ENCODE measurements around the gene IQSEC1.
A peak's percentile ranks its signal among the peaks of the same experiment; 100 is the strongest.

The IQSEC1 gene

DNA sequence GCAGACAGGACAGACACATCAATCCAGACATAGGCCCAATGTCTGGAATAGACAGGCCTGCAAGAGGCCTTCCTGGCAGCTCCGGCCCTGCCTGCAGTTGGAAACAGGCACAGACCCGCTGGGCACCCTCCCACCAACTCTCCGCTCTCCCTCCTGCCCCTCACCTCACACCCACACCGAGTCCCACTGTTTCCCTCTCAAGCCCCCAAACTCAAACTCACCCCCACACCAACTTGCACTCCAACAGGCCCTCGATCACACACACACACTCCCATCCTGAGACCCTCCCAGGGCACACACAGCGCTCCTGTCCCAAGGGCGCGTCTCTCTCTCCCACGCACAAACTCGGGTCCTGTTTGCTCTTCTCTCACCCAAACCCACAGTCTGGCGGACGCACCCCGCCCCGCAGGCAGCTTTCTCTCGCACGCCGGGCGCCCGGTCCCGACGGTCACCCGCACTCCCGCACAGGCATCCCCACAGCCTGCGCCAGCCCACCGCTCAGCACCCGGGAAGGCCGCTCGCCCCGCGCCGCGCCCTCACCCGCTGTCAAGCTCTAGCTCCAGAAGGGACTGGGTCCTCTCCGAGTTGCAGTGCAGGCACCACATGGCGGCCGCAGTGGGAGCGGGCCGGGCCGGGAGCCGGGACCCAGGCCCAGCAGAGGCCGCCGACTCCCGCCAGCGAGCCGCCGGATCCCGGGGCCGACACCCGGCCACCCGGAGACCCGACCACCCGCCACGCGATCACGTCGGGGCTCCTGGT is 106.2 kb downstream of the IQSEC1 start:
- peak overlapping the region; percentile 77 for H3K4me3 ChIP-seq (ENCODE audit: low read length)
- WGBS, result 6% methylated on average over 56 of the region's 56 CpGs
- H3K4me1 ChIP-seq (ENCODE audit: insufficient read depth, low read length), result peaks cover 6% of the 10 kb centered on the region; the same call in 1 of the 2 replicates
- H3K9ac ChIP-seq (ENCODE audit: low read depth, low read length), result peak overlapping the region; percentile 83
- H3K36me3 ChIP-seq (ENCODE audit: insufficient read depth, low read length), result no peaks in the 10 kb centered on the region
- no peak overlapping the region for H3K27ac ChIP-seq (ENCODE audit: low read depth, low read length)
- peaks cover 11% of the 10 kb centered on the region for H3K27me3 ChIP-seq (ENCODE audit: insufficient read depth, low read length)
- no peaks in the 10 kb centered on the region for H3K9me3 ChIP-seq (ENCODE audit: insufficient read depth, low read depth, low read length)

DNA sequence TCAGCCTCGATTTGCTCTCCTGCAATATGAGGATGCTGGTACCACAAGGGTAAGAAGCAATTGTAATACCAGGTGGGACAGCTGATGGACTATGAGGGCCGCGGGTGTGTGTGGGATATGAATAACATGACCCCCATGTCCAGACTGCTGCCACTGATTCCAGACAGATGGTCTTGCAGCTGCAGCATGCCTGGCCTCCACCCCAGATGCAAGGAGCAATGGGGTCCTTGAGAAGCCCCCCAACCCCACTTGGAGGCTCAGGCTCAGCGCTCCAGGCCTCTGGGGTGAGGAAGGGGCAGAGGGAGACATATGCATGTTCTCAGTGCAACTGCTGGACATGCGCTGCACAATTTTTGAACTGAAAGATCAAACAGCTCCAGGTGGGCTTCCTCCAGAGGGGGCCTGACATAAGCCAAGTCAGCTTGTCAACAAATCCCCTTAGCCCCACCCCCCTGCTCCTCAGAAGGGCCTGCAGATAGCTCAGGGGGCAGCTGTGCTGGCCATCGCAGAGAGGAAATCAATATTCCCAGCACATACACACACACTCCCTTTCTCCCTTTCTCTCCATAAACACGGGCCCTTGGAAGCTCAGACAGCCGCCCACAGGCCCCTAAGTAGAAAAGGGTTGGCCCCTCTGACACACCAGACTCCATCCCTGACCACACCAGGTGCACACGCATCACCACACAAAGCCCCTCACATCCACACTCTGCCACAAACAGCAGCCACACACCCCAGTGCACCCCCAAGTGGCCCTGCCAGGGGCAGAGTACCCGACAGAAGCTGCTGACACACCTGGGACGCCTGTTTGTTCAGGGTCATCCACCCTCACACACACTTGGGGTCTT is 107.0 kb downstream of the IQSEC1 start:
- peak overlapping the region; percentile 83 for H3K9ac ChIP-seq (ENCODE audit: low read depth, low read length)
- H3K9me3 ChIP-seq (ENCODE audit: insufficient read depth, low read depth, low read length), result no peaks in the 10 kb centered on the region
- H3K36me3 ChIP-seq (ENCODE audit: insufficient read depth, low read length), result no peaks in the 10 kb centered on the region
- no peak overlapping the region for H3K27ac ChIP-seq (ENCODE audit: low read depth, low read length)
- 83% methylated on average over 11 of the region's 11 CpGs for WGBS
- H3K27me3 ChIP-seq (ENCODE audit: insufficient read depth, low read length), result peaks cover 11% of the 10 kb centered on the region
- H3K4me1 ChIP-seq (ENCODE audit: insufficient read depth, low read length), result peaks cover 6% of the 10 kb centered on the region; the same call in 1 of the 2 replicates
- H3K4me3 ChIP-seq (ENCODE audit: low read length), result peak overlapping the region; percentile 77

DNA sequence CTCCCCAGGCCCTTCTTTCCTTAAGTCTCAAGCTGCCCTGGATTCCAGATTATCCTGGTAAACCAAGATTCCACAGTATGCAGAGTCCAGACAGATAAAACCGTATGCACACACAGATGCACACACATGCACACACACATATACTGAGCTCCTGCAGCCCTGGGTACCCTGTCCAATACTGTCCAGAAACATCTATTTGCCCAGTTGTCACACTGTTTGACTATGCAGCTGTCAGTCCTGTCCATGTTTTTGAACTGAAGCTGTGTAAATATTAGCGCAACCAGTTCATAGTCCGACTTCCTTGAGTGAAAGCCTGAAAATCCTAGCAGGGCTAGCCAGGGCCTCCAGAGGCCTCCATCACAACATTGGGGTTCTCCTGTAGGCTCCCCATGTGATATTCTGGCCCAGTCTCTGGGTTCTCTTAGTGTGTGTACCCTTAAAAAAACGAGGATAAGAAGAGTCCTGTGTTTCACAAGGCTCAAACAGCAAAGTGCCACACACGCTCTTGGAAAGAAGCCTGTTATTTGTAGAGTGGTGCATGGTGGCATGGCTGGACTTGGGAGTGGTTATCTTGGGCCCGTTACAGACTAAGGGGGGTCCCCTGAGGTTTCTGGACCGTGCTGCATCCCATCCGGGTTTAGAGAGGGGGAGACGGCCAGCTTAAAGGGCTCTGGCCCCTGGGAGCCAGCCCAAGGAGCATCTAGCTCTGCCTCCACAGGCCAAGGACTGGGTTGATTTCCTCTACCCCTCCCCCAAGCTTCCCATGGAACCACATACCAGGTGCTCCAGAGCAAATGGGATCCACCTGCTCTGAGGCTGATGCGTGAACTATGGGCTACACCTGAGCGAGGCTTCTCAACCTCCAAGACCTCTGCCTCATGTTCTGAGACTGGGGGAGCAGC is 108.3 kb downstream of the IQSEC1 start:
- no peak overlapping the region for H3K9ac ChIP-seq (ENCODE audit: low read depth, low read length)
- H3K4me1 ChIP-seq (ENCODE audit: insufficient read depth, low read length), result peaks cover 13% of the 10 kb centered on the region
- H3K27me3 ChIP-seq (ENCODE audit: insufficient read depth, low read length), result peaks cover 11% of the 10 kb centered on the region
- H3K36me3 ChIP-seq (ENCODE audit: insufficient read depth, low read length), result no peaks in the 10 kb centered on the region
- no peak overlapping the region for H3K27ac ChIP-seq (ENCODE audit: low read depth, low read length)
- H3K9me3 ChIP-seq (ENCODE audit: insufficient read depth, low read depth, low read length), result no peaks in the 10 kb centered on the region
- WGBS, result 94% methylated on average over 11 of the region's 11 CpGs
- no peak overlapping the region for H3K4me3 ChIP-seq (ENCODE audit: low read length)

- H3K27ac ChIP-seq (ENCODE audit: low read depth, low read length), result no peak overlapping the region
- no peaks in the 10 kb centered on the region for H3K36me3 ChIP-seq (ENCODE audit: insufficient read depth, low read length)
- H3K9me3 ChIP-seq (ENCODE audit: insufficient read depth, low read depth, low read length), result no peaks in the 10 kb centered on the region
- H3K27me3 ChIP-seq (ENCODE audit: insufficient read depth, low read length), result peaks cover 11% of the 10 kb centered on the region
- H3K4me3 ChIP-seq (ENCODE audit: low read length), result no peak overlapping the region
- WGBS, result 92% methylated on average over 8 of the region's 8 CpGs
- no peak overlapping the region for H3K9ac ChIP-seq (ENCODE audit: low read depth, low read length)
- H3K4me1 ChIP-seq (ENCODE audit: insufficient read depth, low read length), result peaks cover 18% of the 10 kb centered on the region
Observed at GRCh38 chr3:12963922-12964701, 109.1 kb downstream of the IQSEC1 start.

DNA sequence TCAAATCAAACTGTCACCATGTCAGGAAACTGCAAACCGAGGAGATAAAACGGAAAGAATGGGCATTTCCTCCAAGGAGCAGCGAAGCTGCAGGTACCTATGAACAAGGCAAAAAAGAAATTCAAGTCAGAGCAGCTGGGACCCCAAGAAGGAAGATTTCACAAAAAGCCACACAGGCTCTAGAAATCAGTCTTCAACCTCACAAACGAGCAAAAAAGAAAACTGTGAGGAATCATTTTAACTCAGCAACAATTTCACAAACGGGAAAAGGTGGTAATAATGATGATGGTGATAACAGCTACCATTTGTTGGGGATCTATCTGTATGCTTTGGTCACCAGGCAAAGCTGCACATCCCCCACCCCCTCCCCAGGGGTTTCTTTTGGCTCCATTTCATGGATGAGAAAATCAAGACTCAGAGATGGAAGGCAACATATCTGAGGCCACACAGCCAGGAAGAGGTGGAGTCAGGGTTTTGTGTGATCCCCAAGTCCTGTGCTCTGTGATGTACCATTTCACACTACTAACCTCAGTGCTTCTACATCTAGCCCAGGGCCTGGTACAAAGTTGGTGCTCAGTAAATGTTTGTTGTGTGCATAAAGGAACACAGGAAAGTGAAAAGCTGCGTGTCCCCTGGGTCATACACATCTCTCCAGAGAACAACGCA is 109.9 kb downstream of the IQSEC1 start:
- no peak overlapping the region for H3K4me3 ChIP-seq (ENCODE audit: low read length)
- H3K27ac ChIP-seq (ENCODE audit: low read depth, low read length), result no peak overlapping the region
- 84% methylated on average over 6 of the region's 7 CpGs for WGBS
- H3K36me3 ChIP-seq (ENCODE audit: insufficient read depth, low read length), result no peaks in the 10 kb centered on the region
- no peaks in the 10 kb centered on the region for H3K9me3 ChIP-seq (ENCODE audit: insufficient read depth, low read depth, low read length)
- peaks cover 18% of the 10 kb centered on the region for H3K4me1 ChIP-seq (ENCODE audit: insufficient read depth, low read length)
- H3K27me3 ChIP-seq (ENCODE audit: insufficient read depth, low read length), result peaks cover 4% of the 10 kb centered on the region
- H3K9ac ChIP-seq (ENCODE audit: low read depth, low read length), result no peak overlapping the region

GRCh38 chr3:12962292-12962691 is 110.9 kb downstream of the IQSEC1 start:
- Histone ChIP-seq H3K27ac (ENCODE audit: low read depth, low read length) (no peak overlapping the region), H3K9me3 (ENCODE audit: insufficient read depth, low read depth, low read length) (no peaks in the 10 kb centered on the region), H3K27me3 (ENCODE audit: insufficient read depth, low read length) (no peaks in the 10 kb centered on the region), H3K4me3 (ENCODE audit: low read length) (no peak overlapping the region), H3K9ac (ENCODE audit: low read depth, low read length) (no peak overlapping the region), H3K4me1 (ENCODE audit: insufficient read depth, low read length) (peaks cover 18% of the 10 kb centered on the region), H3K36me3 (ENCODE audit: insufficient read depth, low read length) (no peaks in the 10 kb centered on the region)
- 87% methylated on average over 3 of the region's 3 CpGs for WGBS

DNA sequence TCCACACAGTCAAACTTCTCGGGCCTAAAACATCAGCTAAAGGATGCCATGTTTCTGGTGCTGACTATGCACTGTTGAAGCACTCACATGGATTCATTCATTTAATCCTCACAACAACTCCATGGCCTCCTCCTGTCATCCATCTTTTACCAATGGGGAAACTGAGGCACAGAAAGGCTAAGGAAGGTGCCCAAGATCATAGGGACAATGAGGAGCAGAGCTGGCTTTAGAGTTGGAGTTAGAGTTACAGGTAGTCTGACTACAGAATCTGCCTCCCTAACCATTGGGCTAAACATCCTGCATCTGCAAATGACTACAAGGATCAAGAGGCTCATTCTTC is 111.6 kb downstream of the IQSEC1 start:
- 88% methylated on average over 1 of the region's 1 CpG for WGBS
- Histone ChIP-seq H3K27me3 (ENCODE audit: insufficient read depth, low read length) (no peaks in the 10 kb centered on the region), H3K4me1 (ENCODE audit: insufficient read depth, low read length) (peaks cover 16% of the 10 kb centered on the region), H3K36me3 (ENCODE audit: insufficient read depth, low read length) (no peaks in the 10 kb centered on the region), H3K9ac (ENCODE audit: low read depth, low read length) (no peak overlapping the region), H3K4me3 (ENCODE audit: low read length) (no peak overlapping the region), H3K27ac (ENCODE audit: low read depth, low read length) (no peak overlapping the region), H3K9me3 (ENCODE audit: insufficient read depth, low read depth, low read length) (no peaks in the 10 kb centered on the region)

- Histone ChIP-seq H3K27ac (ENCODE audit: low read depth, low read length) (no peak overlapping the region), H3K9ac (ENCODE audit: low read depth, low read length) (no peak overlapping the region), H3K4me1 (ENCODE audit: insufficient read depth, low read length) (peaks cover 12% of the 10 kb centered on the region), H3K27me3 (ENCODE audit: insufficient read depth, low read length) (no peaks in the 10 kb centered on the region), H3K36me3 (ENCODE audit: insufficient read depth, low read length) (no peaks in the 10 kb centered on the region), H3K4me3 (ENCODE audit: low read length) (no peak overlapping the region), H3K9me3 (ENCODE audit: insufficient read depth, low read depth, low read length) (no peaks in the 10 kb centered on the region)
- 89% methylated on average over 4 of the region's 4 CpGs for whole genome bisulfite sequencing
Observed at GRCh38 chr3:12961007-12961696, 112.1 kb downstream of the IQSEC1 start.

- H3K36me3 ChIP-seq (ENCODE audit: insufficient read depth, low read length), result no peaks in the 10 kb centered on the region
- H3K27ac ChIP-seq (ENCODE audit: low read depth, low read length), result no peak overlapping the region
- H3K9me3 ChIP-seq (ENCODE audit: insufficient read depth, low read depth, low read length), result no peaks in the 10 kb centered on the region
- H3K27me3 ChIP-seq (ENCODE audit: insufficient read depth, low read length), result no peaks in the 10 kb centered on the region
- H3K9ac ChIP-seq (ENCODE audit: low read depth, low read length), result no peak overlapping the region
- 88% methylated on average over 3 of the region's 3 CpGs for WGBS
- H3K4me1 ChIP-seq (ENCODE audit: insufficient read depth, low read length), result peaks cover 12% of the 10 kb centered on the region
- no peak overlapping the region for H3K4me3 ChIP-seq (ENCODE audit: low read length)
Observed at GRCh38 chr3:12960497-12960896, 112.7 kb downstream of the IQSEC1 start.

Measured in HUES64 (cell line).